Endothelial cell of umbilical vein (primary cell): ENCODE measurements around the gene WAC. TPM values are rescaled to one million over a fixed set of nuclear protein-coding genes. Genes with fewer than 3 reads are reported as not detected.
A peak's percentile ranks its signal among the peaks of the same experiment; 100 is the strongest.

ENCODE experiments used
- BruUV-seq: library from RNA; stranded (reverse); fragments of 400-500 nt; replicated peaks from 2 replicates; lab custom pipeline; 2021; lab: Mats Ljungman, UMichigan
- CTCF ChIA-PET: fragments of 300-600, 350-600 bp; sonication (Branson Sonifier 250); formaldehyde crosslinking; loops from one replicate; lab custom pipeline; 2021; ENCODE audit warnings: antibody characterized with exemption, inconsistent platforms; lab: Charles Lee
- POLR2A ChIA-PET: fragments of 300-600, 350-600 bp; sonication (Branson Sonifier 250); formaldehyde crosslinking; loops from one replicate; lab custom pipeline; 2021; ENCODE audit warnings: antibody characterized with exemption, inconsistent platforms; lab: Charles Lee
- DNase-seq: peaks from one replicate; pipeline ENCODE4 v3.0.0-alpha.2; 2011; ENCODE audit warnings: low read depth, low spot score
- FAIRE-seq: peaks from 2 replicates; lab custom pipeline; 2011; peaks lifted over from hg19 to GRCh38; lab: Jason Lieb, UNC
- H2AFZ ChIP-seq: 2 replicates; pipeline ENCODE4 v1.6.0; 2012; ENCODE audit warnings: low read depth, low read length, control low read depth, inconsistent platforms
- H3K27ac ChIP-seq: 2 replicates; pipeline ENCODE4 v1.5.1; 2011; ENCODE audit warnings: low read depth, mild to moderate bottlenecking, control low read depth, low read length, moderate library complexity; ENCODE audit not compliant: insufficient read depth
- H3K27me3 ChIP-seq, 2 experiments: 2 replicates each; pipeline versions ENCODE4 v1.6.0 to v1.6.1; 2011; ENCODE audit warnings: low read length in 2 of 2, mixed read lengths in 1 of 2; ENCODE audit not compliant: control insufficient read depth in 2 of 2, insufficient read depth in 2 of 2
- H3K36me3 ChIP-seq, 2 experiments: 2 replicates in 1 of 2; 3 replicates in 1 of 2; pipeline ENCODE4 v1.5.1; 2011; ENCODE audit warnings: low read length in 2 of 2, mild to moderate bottlenecking in 1 of 2, moderate library complexity in 1 of 2; ENCODE audit not compliant: control insufficient read depth in 2 of 2, insufficient read depth in 2 of 2; ENCODE audit errors: extremely low read depth in 1 of 2
- H3K4me1 ChIP-seq: 3 replicates; pipeline ENCODE4 v1.5.1; 2011; ENCODE audit warnings: mild to moderate bottlenecking, low read length; ENCODE audit not compliant: control insufficient read depth, insufficient read depth; ENCODE audit errors: extremely low read depth
- H3K4me2 ChIP-seq: 2 replicates; pipeline ENCODE4 v1.6.1; 2011; ENCODE audit warnings: low read length, control low read depth, mixed read lengths; ENCODE audit not compliant: insufficient read depth
- H3K4me3 ChIP-seq, 3 experiments: fragments of 200-600 bp in 1 of 3; sonication (generic), shearing (Covaris generic) in 1 of 3; replicated peaks in 1 of 3; 2 replicates each; pipeline ENCODE4 v1.5.1; 2011 to 2016; ENCODE audit warnings: control low read depth in 3 of 3, low read length in 3 of 3, mild to moderate bottlenecking in 2 of 3, inconsistent platforms in 1 of 3, low read depth in 1 of 3, moderate library complexity in 1 of 3; ENCODE audit not compliant: insufficient read depth in 1 of 3
- H3K79me2 ChIP-seq: 2 replicates; pipeline ENCODE4 v1.6.0; 2012; ENCODE audit warnings: low read length, inconsistent platforms; ENCODE audit not compliant: control insufficient read depth, insufficient read depth
- H3K9ac ChIP-seq: replicated peaks from 2 replicates; pipeline ENCODE3; 2011; ENCODE audit warnings: low read length, control low read depth; ENCODE audit not compliant: insufficient read depth; ENCODE audit errors: extremely low read depth
- H3K9me1 ChIP-seq: replicated peaks from 3 replicates; pipeline ENCODE4 v1.6.0; 2011; ENCODE audit warnings: mild to moderate bottlenecking, low read length; ENCODE audit not compliant: control insufficient read depth, insufficient read depth; ENCODE audit errors: extremely low read depth
- H3K9me3 ChIP-seq: replicated peaks from 2 replicates; pipeline ENCODE4 v1.5.1; 2012; ENCODE audit warnings: low read length, inconsistent platforms; ENCODE audit not compliant: control insufficient read depth, insufficient read depth
- H4K20me1 ChIP-seq: replicated peaks from 2 replicates; pipeline ENCODE3; 2011; ENCODE audit warnings: mild to moderate bottlenecking, low read length; ENCODE audit not compliant: control insufficient read depth, insufficient read depth; ENCODE audit errors: extremely low read depth
- EZH2 ChIP-seq: IDR thresholded peaks from 2 replicates; pipeline ENCODE4 v1.6.1; 2012; ENCODE audit warnings: borderline replicate concordance, low read depth, mild to moderate bottlenecking, moderate library complexity, low read length, inconsistent platforms; ENCODE audit not compliant: severe bottlenecking
- JUN ChIP-seq: IDR thresholded peaks from 2 replicates; pipeline ENCODE4 v1.6.1; 2011; ENCODE audit warnings: borderline replicate concordance, low read depth; ENCODE audit not compliant: insufficient read length, insufficient read depth
- POLR2A ChIP-seq: IDR thresholded peaks from 2 replicates; pipeline ENCODE4 v1.6.1; 2012; ENCODE audit warnings: low read depth, mild to moderate bottlenecking, control low read depth, low read length
- dilution Hi-C: fragments of 300-500 bp; cut with MboI; formaldehyde crosslinking; loops from one replicate; pipeline ENCODE4 v1.15.0; 2019; ENCODE audit warnings: low sequenced_read_pairs; ENCODE audit not compliant: extremely low pct_ligation_motif_present
- intact Hi-C: fragments of 100-400 bp; cut with micrococcal nuclease; formaldehyde crosslinking; loops from one replicate; pipeline ENCODE4 v1.10.0; 2022
- polyA plus RNA-seq, 4 experiments: library from polyadenylated mRNA; depleted of rRNA in 3 of 4; stranded (reverse) in 3 of 4; unstranded in 1 of 4; fragments of >200 nt; gene quantifications; 2 replicates each; pipeline versions ENCODE4 v1.2.1 to v1.2.3, GENCODE V29; 2011 to 2012; ENCODE audit warnings: missing spikeins in 1 of 4
- small RNA-seq: library from RNA; depleted of rRNA; stranded (forward); fragments of <200 nt; gene quantifications from one replicate; pipeline ENCODE3, GENCODE V24; 2012; ENCODE audit warnings: low replicate concordance, low read depth; ENCODE audit not compliant: insufficient read depth, insufficient read length
- total RNA-seq: library from RNA; stranded (reverse); gene quantifications from 2 replicates; pipeline ENCODE4 v1.2.3, GENCODE V29; 2021
- TF ChIP-seq, protein P1 (sequence below): IDR thresholded peaks from 2 replicates; pipeline ENCODE4 v1.6.1; 2011; ENCODE audit not compliant: insufficient read depth, insufficient read length

WAC gene
- total and polyA plus RNA-seq, 2 donors (not counting 3 experiments of a cell fraction or from before 2014, with no cell fraction given): 49.2 to 101 TPM

DNA sequence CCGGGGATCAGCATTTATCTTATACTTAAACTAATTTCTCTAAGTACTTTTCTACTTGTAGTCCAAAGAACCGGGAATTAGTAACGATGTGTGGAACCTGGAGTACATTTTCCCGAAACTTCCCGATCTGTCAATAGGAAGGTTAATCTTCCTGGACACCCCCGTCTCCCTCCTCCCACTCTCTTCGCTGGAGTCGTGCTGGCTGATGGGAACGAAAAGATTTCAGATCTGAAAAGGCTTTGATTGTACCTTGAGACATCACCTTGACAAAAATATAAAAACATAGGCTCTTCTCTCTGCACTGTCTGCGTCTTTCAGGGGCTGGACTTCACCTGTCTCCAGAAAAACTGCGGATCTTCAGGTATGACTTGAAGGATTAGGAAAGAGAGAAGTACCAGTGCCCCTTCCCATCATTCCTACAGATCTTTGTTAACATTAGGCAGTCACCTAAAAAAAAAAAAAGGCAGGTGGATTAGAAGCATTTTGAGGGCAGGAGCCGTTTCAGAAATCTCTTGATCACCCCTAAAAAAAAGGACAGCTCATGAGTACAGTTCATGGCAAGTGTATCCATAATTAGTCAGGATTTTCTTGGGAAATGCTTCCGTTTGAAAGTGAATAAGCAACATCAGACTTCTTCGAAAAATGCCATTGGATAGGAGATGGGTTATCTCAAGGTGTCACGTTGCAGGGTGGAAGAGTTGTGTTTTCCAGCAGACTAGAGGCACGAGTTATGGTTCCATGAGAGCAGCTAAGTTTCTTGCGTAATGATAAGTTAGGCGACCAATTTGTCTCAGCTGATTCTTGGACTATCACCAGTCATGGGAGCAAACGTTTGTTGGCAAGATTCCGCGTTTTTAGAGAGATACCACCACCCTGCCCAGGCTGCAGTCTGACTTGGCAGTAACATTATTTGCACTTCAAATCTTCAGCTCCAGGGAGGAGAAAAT is 136.6 kb downstream of the WAC start:
- DNase-seq (no peak), FAIRE-seq (no peak)
- no peaks in the 10 kb centered on the region for H3K9me3 ChIP-seq
- peak overlapping the region; percentile 54 for H3K4me2 ChIP-seq
- dilution Hi-C loops (no loop called here), intact Hi-C loops (no loop called here)
- no peaks in the 10 kb centered on the region for H4K20me1 ChIP-seq
- CTCF ChIA-PET: interaction anchor here (1.0 to 2.4 kb wide), 4 partner anchors 8 to 635 kb away, joined by 3 to 9 read pairs (median 6); partner anchors contain the start of gene BAMBI
- TF ChIP-seq, protein P1, sequence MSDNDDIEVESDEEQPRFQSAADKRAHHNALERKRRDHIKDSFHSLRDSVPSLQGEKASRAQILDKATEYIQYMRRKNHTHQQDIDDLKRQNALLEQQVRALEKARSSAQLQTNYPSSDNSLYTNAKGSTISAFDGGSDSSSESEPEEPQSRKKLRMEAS: no peak
- TF ChIP-seq JUN (no peak), POLR2A (no peak), EZH2 (no peak)
- no peak overlapping the region for H3K27ac ChIP-seq
- POLR2A ChIA-PET: interaction anchor here (0.6 to 1.0 kb wide), 3 partner anchors 8 to 460 kb away, joined by 3 to 5 read pairs (median 3); partner anchors contain the start of gene BAMBI
- no peak overlapping the region for H3K4me3 ChIP-seq
- no peak overlapping the region for H2AFZ ChIP-seq
- H3K9ac ChIP-seq: no peak overlapping the region
- H3K27me3 ChIP-seq: peaks cover 30 to 40% of the 10 kb centered on the region in 2 experiments
- H3K9me1 ChIP-seq: no peaks in the 10 kb centered on the region
- H3K4me1 ChIP-seq: no peaks in the 10 kb centered on the region
- H3K36me3 ChIP-seq: no peaks in the 10 kb centered on the region
- H3K79me2 ChIP-seq: no peaks in the 10 kb centered on the region
- no TSS peak for BruUV-seq

Small RNAs within 50 kb of the gene (small RNA-seq; reads per million reads assigned to genes)
- gene RNU4ATAC6P (not detected), gene RNU6-1067P (not detected)

Other genes with a start within 250 kb of the WAC start
- 0.73 and 1.0 TPM in 2 replicates for gene MPP7, start 230.1 kb upstream of the WAC start, total RNA-seq
- 0.08 and 0.17 TPM in 2 replicates for gene MPP7, start 230.1 kb upstream of the WAC start, polyA plus RNA-seq
- gene BAMBI, start 144.4 kb downstream of the WAC start, total RNA-seq: 3.2 and 4.3 TPM in 2 replicates
- gene BAMBI, start 144.4 kb downstream of the WAC start, polyA plus RNA-seq: 3.2 TPM in 2 replicates